Chondrocyte (in vitro differentiated cells): ENCODE measurements around the gene KLHL33. TPM values are rescaled to one million over a fixed set of nuclear protein-coding genes. Genes with fewer than 3 reads are reported as not detected.

Experiments used
- DNase-seq: peaks from one replicate; pipeline ENCODE4 v3.0.0; 2021; ENCODE audit warnings: mixed read lengths, low spot score
- H3K27ac Mint-ChIP-seq: one replicate; pipeline ENCODE4 v1.8.0; 2021; ENCODE audit warnings: mild to moderate bottlenecking, moderate library complexity, mixed read lengths; ENCODE audit not compliant: unreplicated experiment
- H3K27me3 Mint-ChIP-seq: 2 replicates; pipeline ENCODE4 v1.8.0; 2021; ENCODE audit warnings: low read depth, mixed read lengths
- H3K36me3 Mint-ChIP-seq: 2 replicates; pipeline ENCODE4 v1.8.0; 2021; ENCODE audit warnings: low read depth, mixed read lengths
- H3K4me1 Mint-ChIP-seq: 2 replicates; pipeline ENCODE4 v1.8.0; 2021; ENCODE audit warnings: low read depth, mild to moderate bottlenecking, mixed read lengths
- H3K4me3 Mint-ChIP-seq: one replicate; pipeline ENCODE4 v1.8.0; 2021; ENCODE audit warnings: mild to moderate bottlenecking, moderate library complexity, mixed read lengths; ENCODE audit not compliant: unreplicated experiment
- H3K9me3 Mint-ChIP-seq: 2 replicates; pipeline ENCODE4 v1.8.0; 2021; ENCODE audit warnings: low read depth, mixed read lengths
- CTCF ChIP-seq: fragments of 200-600 bp; sonication (generic); IDR thresholded peaks from 2 replicates; pipeline ENCODE4 v1.5.0; 2021; ENCODE audit warnings: antibody characterized with exemption, mild to moderate bottlenecking, moderate library complexity
- total RNA-seq: library from RNA; stranded (reverse); gene quantifications from 3 replicates; pipeline ENCODE4 v1.2.1, GENCODE V29; 2021

Gene KLHL33
- total RNA-seq, 1 donor from 2014 or later = not detected

DNA sequence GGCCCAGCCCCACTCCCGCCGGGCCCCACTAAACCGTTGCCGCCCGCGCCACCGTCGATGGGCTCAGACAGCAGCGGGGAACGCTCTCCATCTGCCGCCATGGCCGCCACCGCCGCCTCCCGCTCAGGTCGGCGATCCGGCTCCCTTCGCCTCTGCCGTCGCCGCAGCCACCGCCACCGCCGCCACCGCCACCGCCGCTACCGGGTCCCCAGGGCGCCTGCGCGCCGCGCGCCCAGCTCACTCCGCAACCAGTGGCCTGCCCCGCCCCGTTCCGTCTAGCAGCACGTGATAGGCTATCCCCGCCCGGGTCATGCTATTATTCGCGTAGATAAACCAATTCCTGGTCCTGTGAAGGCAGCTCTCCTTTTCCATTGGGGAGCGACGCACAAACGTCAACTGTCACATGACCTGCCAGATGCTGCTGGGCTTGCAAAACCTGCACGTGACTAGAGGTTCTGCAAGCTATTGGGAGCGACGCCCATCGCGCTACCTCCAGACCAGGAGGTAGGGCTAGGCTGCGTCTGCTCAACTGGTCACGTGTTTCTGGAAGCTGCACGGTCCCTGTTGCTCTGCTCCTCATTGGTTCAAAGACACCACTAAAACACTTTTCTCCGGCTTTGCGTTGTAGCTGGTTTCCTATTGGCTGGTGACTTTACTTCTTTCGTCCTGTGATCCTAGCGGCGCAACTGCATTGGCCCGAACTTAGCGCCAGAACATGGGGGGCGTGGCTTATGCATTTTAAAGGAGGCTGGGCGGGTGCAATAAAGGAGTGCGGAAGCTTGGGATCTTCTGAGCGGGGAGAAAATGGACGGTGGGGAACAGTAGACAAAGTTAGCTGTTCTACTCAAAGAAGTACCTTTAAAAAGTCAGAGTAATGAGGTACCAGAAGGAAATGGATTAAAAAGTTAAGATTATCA is 25.5 kb upstream of the KLHL33 start, which contains the start of gene PIP4P1:
TSS of gene PIP4P1 (minus strand) at position 210 of the 917 bp plus-strand sequence. CDS start at position 101, 109 bp downstream.
- Mint-ChIP-seq H3K9me3 (no peaks in the 10 kb centered on the region), H3K36me3 (peaks cover 12% of the 10 kb centered on the region), H3K27ac (peak within 1 kb of the TSS; percentile 97), H3K27me3 (peaks cover 1% of the 10 kb centered on the region), H3K4me1 (peaks cover 31% of the 10 kb centered on the region), H3K4me3 (peak within 1 kb of the TSS; percentile 86)
- peak; percentile 99 for DNase-seq
- no peak for TF ChIP-seq CTCF

DNA sequence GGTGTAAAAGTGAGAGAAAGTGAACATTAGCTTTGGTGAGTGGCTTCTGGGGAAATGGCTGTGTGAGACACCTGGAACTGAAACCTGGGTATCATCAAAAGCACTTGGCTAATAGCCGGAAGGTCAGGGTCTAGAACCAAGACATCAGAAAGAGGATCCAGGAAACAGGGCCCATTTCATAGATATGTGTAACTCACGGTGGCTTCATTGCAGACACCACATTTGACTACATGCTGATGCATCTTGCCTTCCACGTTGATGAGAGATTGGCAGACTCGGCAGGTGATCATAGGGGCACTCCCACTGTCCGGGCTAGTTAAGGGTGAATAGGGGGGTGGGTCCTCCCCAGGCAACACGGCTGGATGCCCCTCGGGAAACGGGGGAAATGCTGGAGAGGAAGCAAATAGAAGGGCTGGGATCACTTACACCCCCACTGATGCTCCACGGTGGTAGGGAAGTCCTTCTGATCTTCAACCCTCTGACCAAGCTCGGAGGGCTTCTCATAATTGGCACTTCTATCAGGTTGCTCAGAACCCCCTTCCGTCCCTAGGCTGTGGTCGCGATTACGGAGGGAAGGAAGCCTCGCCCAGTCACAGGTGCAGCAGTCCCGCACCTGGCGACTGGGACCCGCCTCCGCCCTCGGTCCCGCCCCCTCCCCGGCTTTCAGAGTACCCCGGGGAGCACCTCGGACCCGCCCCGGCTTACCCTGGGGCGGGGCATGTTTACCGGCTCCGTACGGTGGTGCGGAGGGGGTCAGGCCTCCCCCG is 24.7 kb upstream of the KLHL33 start:
- DNase-seq = no peak
- Mint-ChIP-seq H3K36me3 (peaks cover 12% of the 10 kb centered on the region), H3K27me3 (no peaks in the 10 kb centered on the region), H3K27ac (peak overlapping the region; percentile 97), H3K4me3 (peak overlapping the region; percentile 86), H3K4me1 (peaks cover 31% of the 10 kb centered on the region), H3K9me3 (no peaks in the 10 kb centered on the region)
- no peak for TF ChIP-seq CTCF

GRCh38 chr14:20458031-20458789 is 22.2 kb upstream of the KLHL33 start:
- H3K27ac Mint-ChIP-seq = peak overlapping the region; percentile 73

DNA sequence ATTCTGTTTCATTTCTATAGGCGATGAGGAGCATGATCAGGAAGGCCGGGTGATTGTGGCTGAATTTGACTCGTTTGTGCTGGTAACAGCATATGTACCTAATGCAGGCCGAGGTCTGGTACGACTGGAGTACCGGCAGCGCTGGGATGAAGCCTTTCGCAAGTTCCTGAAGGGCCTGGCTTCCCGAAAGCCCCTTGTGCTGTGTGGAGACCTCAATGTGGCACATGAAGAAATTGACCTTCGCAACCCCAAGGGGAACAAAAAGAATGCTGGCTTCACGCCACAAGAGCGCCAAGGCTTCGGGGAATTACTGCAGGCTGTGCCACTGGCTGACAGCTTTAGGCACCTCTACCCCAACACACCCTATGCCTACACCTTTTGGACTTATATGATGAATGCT is 21.0 kb upstream of the KLHL33 start:
- TF ChIP-seq CTCF = no peak
- H3K4me1 Mint-ChIP-seq = peaks cover 28% of the 10 kb centered on the region
- no peak overlapping the region for H3K4me3 Mint-ChIP-seq
- DNase-seq = no peak
- H3K27me3 Mint-ChIP-seq = no peaks in the 10 kb centered on the region
- no peak overlapping the region for H3K27ac Mint-ChIP-seq
- no peaks in the 10 kb centered on the region for H3K9me3 Mint-ChIP-seq
- H3K36me3 Mint-ChIP-seq = peaks cover 17% of the 10 kb centered on the region

More at GRCh38 chr14:20458031-20458789, 22.2 kb upstream of the KLHL33 start:
- Mint-ChIP-seq H3K36me3 (peaks cover 12% of the 10 kb centered on the region), H3K4me3 (no peak overlapping the region), H3K4me1 (peaks cover 31% of the 10 kb centered on the region), H3K27me3 (no peaks in the 10 kb centered on the region), H3K9me3 (no peaks in the 10 kb centered on the region)
- TF ChIP-seq CTCF = no peak
- DNase-seq = no peak
